DMS114 treated with DMSO at 0.1 percent for 48 hours (cell line): ENCODE data around the gene BCL11B.

Source experiments
- DNase-seq: peaks from one replicate; lab custom pipeline; 2025; ENCODE audit not compliant: unreplicated experiment; lab: John Stamatoyannopoulos, UW

Gene BCL11B

GRCh38 chr14:99141236-99141635, 130.8 kb downstream of the BCL11B start:
- DNase-seq: no peak

- no peak for DNase-seq
These were observed 132.8 kb downstream of the BCL11B start for GRCh38 chr14:99138999-99139865.

GRCh38 chr14:99137913-99138571, 134.0 kb downstream of the BCL11B start:
- DNase-seq: no peak

GRCh38 chr14:99137001-99137700, 134.8 kb downstream of the BCL11B start:
- no peak for DNase-seq

- no peak for DNase-seq
These were observed 135.6 kb downstream of the BCL11B start for GRCh38 chr14:99136401-99136800.

GRCh38 chr14:99136047-99136400, 136.0 kb downstream of the BCL11B start:
- no peak for DNase-seq

GRCh38 chr14:99134516-99135046, 137.4 kb downstream of the BCL11B start:
- DNase-seq: no peak

- no peak for DNase-seq
These were observed 138.1 kb downstream of the BCL11B start for GRCh38 chr14:99133636-99134515.

- no peak for DNase-seq
These were observed 139.0 kb downstream of the BCL11B start for GRCh38 chr14:99132821-99133635.

GRCh38 chr14:99131632-99132271, 140.2 kb downstream of the BCL11B start:
- DNase-seq: no peak

- DNase-seq: no peak
These were observed 142.0 kb downstream of the BCL11B start for GRCh38 chr14:99129998-99130397.

GRCh38 chr14:99129211-99129696, 142.7 kb downstream of the BCL11B start:
- no peak for DNase-seq

GRCh38 chr14:99128185-99128584, 143.8 kb downstream of the BCL11B start:
- no peak for DNase-seq

GRCh38 chr14:99127651-99128167, 144.3 kb downstream of the BCL11B start:
- DNase-seq: no peak

GRCh38 chr14:99125616-99126431, 146.2 kb downstream of the BCL11B start:
- DNase-seq: no peak

GRCh38 chr14:99125113-99125512, 146.9 kb downstream of the BCL11B start:
- no peak for DNase-seq

- DNase-seq: no peak
These were observed 147.4 kb downstream of the BCL11B start for GRCh38 chr14:99124482-99125105.
